HepG2 (cell line): ENCODE measurements around the gene CSNK1D. TPM values are rescaled to one million over a fixed set of nuclear protein-coding genes. Genes with fewer than 3 reads are reported as not detected.

Experiments
- CBX5 ChIP-seq: sonication (generic); formaldehyde crosslinking; IDR thresholded peaks from 2 replicates; pipeline ENCODE4 v1.4.0; 2020; ENCODE audit warnings: missing genetic modification reagents, borderline replicate concordance
- CCDC6 ChIP-seq: sonication (generic); formaldehyde crosslinking; IDR thresholded peaks from 2 replicates; pipeline ENCODE4 v1.8.1; 2022; ENCODE audit warnings: mild to moderate bottlenecking, missing genetic modification reagents, moderate library complexity
- DBP ChIP-seq: sonication (generic); formaldehyde crosslinking; IDR thresholded peaks from 2 replicates; pipeline ENCODE4 v1.4.0; 2020; ENCODE audit warnings: missing genetic modification reagents; ENCODE audit errors: not compliant biosample characterization
- GATAD1 ChIP-seq: IDR thresholded peaks from 2 replicates; pipeline ENCODE4 v1.6.1; 2016; ENCODE audit warnings: missing genetic modification reagents, missing compliant biosample characterization
- GLMP ChIP-seq: sonication (generic); formaldehyde crosslinking; IDR thresholded peaks from 2 replicates; pipeline ENCODE4 v1.9.0; 2021; ENCODE audit warnings: missing genetic modification reagents, mild to moderate bottlenecking, borderline replicate concordance
- NAIF1 ChIP-seq: sonication (generic); formaldehyde crosslinking; IDR thresholded peaks from 2 replicates; pipeline ENCODE4 v1.5.0; 2020; ENCODE audit warnings: mild to moderate bottlenecking, missing genetic modification reagents, borderline replicate concordance
- RFXANK ChIP-seq: IDR thresholded peaks from 2 replicates; pipeline ENCODE4 v1.6.1; 2016
- SMARCC2 ChIP-seq: fragments of 450-650 bp; IDR thresholded peaks from 2 replicates; pipeline ENCODE4 v1.6.1; 2017; ENCODE audit warnings: antibody characterized with exemption, mild to moderate bottlenecking
- TSC22D2 ChIP-seq: sonication (generic); formaldehyde crosslinking; IDR thresholded peaks from 2 replicates; pipeline ENCODE4 v1.5.1; 2020; ENCODE audit warnings: missing genetic modification reagents, mild to moderate bottlenecking, borderline replicate concordance
- ZBTB10 ChIP-seq: sonication (generic); formaldehyde crosslinking; IDR thresholded peaks from 2 replicates; pipeline ENCODE4 v1.4.0; 2020; ENCODE audit warnings: missing genetic modification reagents, borderline replicate concordance
- ZNF331 ChIP-seq: sonication (generic); formaldehyde crosslinking; IDR thresholded peaks from 2 replicates; pipeline ENCODE4 v1.4.0; 2020; ENCODE audit warnings: missing genetic modification reagents
- ZNF335 ChIP-seq: sonication (generic); formaldehyde crosslinking; IDR thresholded peaks from 2 replicates; pipeline ENCODE4 v1.4.0; 2020; ENCODE audit warnings: missing genetic modification reagents
- ZNF44 ChIP-seq: sonication (generic); formaldehyde crosslinking; IDR thresholded peaks from 2 replicates; pipeline ENCODE4 v1.5.1; 2020; ENCODE audit warnings: mild to moderate bottlenecking, missing genetic modification reagents
- ZNF441 ChIP-seq: sonication (generic); formaldehyde crosslinking; IDR thresholded peaks from 2 replicates; pipeline ENCODE4 v1.7.0; 2021; ENCODE audit warnings: missing genetic modification reagents, borderline replicate concordance
- ZNF501 ChIP-seq: sonication (generic); formaldehyde crosslinking; IDR thresholded peaks from 2 replicates; pipeline ENCODE4 v1.5.1; 2020; ENCODE audit warnings: mild to moderate bottlenecking, moderate library complexity, missing genetic modification reagents
- ZNF510 ChIP-seq: sonication (generic); formaldehyde crosslinking; IDR thresholded peaks from 2 replicates; pipeline ENCODE4 v1.4.0; 2020; ENCODE audit warnings: low read depth, mild to moderate bottlenecking, missing genetic modification reagents
- ZNF557 ChIP-seq: sonication (generic); formaldehyde crosslinking; IDR thresholded peaks from 2 replicates; pipeline ENCODE4 v1.4.0; 2020; ENCODE audit warnings: missing genetic modification reagents
- ZNF598 ChIP-seq: sonication (generic); formaldehyde crosslinking; IDR thresholded peaks from 2 replicates; pipeline ENCODE4 v1.5.1; 2020; ENCODE audit warnings: mild to moderate bottlenecking, missing genetic modification reagents, borderline replicate concordance
- ZUFSP ChIP-seq: sonication (generic); formaldehyde crosslinking; IDR thresholded peaks from 2 replicates; pipeline ENCODE4 v1.9.0; 2021; ENCODE audit warnings: missing genetic modification reagents, mild to moderate bottlenecking, borderline replicate concordance
- polyA plus RNA-seq, 8 experiments: library from polyadenylated mRNA; depleted of rRNA in 3 of 8; stranded (reverse) in 7 of 8; unstranded in 1 of 8; fragments of >200 nt; fragmentation: Illumina TruSeq in 4 of 8; extraction: Trizol in 4 of 8; gene quantifications; 2 replicates each; pipeline versions ENCODE4 v1.2.1 to v1.2.3, GENCODE V29; 2011 to 2016; ENCODE audit warnings: low read depth in 4 of 8, missing spikeins in 1 of 8, mixed read lengths in 1 of 8; ENCODE audit not compliant: insufficient read depth in 1 of 8
- total RNA-seq, 5 experiments: library from RNA; depleted of rRNA; stranded (reverse); fragments of >200 nt; fragmentation: Illumina TruSeq; extraction: Trizol; gene quantifications; 2 replicates each; pipeline ENCODE4 v1.2.3, GENCODE V29; 2016; ENCODE audit warnings: low read depth in 1 of 5

CSNK1D gene
- total and polyA plus RNA-seq, 2 of the 13 experiments (the other 11 are each of a cell fraction or from before 2014, with no cell fraction given) = 31.5 to 128 TPM

GRCh38 chr17:82236142-82236971 lies 37.1 kb downstream of the CSNK1D start (continued):
- TF ChIP-seq ZUFSP (CRISPR knock-in tag) (0 out of 2 replicates have a peak, but pooled peaks have one; percentile 54), NAIF1 (CRISPR knock-in tag) (peak; percentile 58; the same call in 1 of the 2 replicates), GLMP (CRISPR knock-in tag) (peak; percentile 86; the same call in 1 of the 2 replicates), SMARCC2 (no peak), ZNF598 (CRISPR knock-in tag) (no peak; the same call in 1 of the 2 replicates), ZNF331 (CRISPR knock-in tag) (peak; percentile 99), GATAD1 (CRISPR knock-in tag) (peak; percentile 74), ZNF501 (CRISPR knock-in tag) (peak; percentile 91; the same call in 1 of the 2 replicates), ZNF510 (peak; percentile 99), ZNF441 (CRISPR knock-in tag) (peak; percentile 94; the same call in 1 of the 2 replicates), TSC22D2 (CRISPR knock-in tag) (peak; percentile 99), DBP (CRISPR knock-in tag) (no peak), ZNF44 (CRISPR knock-in tag) (0 out of 2 replicates have a peak, but pooled peaks have one; percentile 10), RFXANK (CRISPR knock-in tag) (peak; percentile 83; the same call in 1 of the 2 replicates), CCDC6 (CRISPR knock-in tag) (peak; percentile 100), ZBTB10 (peak; percentile 94), ZNF335 (CRISPR knock-in tag) (peak; percentile 78; the same call in 1 of the 2 replicates), CBX5 (peak; percentile 86; the same call in 1 of the 2 replicates), ZNF557 (CRISPR knock-in tag) (0 out of 2 replicates have a peak, but pooled peaks have one; percentile 72)
